Gastrocnemius medialis (tissue), 4 donors: ENCODE data around the gene OR2T29. TPM values are rescaled to one million over a fixed set of nuclear protein-coding genes. Genes with fewer than 3 reads are reported as not detected.
"Not testable (repeated sequence)": the region's sequence is repeated elsewhere in the genome, so short reads cannot be mapped to it uniquely, and the experiment has no call there.

ENCODE experiments used
- ATAC-seq, 2 donors: fragments of 150-250 bp; one replicate each; pipeline ENCODE4 v1.9.1; 2016
- DNase-seq, 2 donors: peaks; one replicate each; pipeline ENCODE4 v3.0.0-alpha.2; 2019
- H3K27ac ChIP-seq, 4 donors: fragments of 200-600 bp; sonication (generic); 1 replicate in 1 of 4; 2 replicates in 3 of 4; pipeline ENCODE4 v1.5.1; 2016 to 2018; ENCODE audit warnings: mild to moderate bottlenecking in 2 of 4, moderate library complexity in 1 of 4
- H3K27me3 ChIP-seq, 3 donors: fragments of 200-600 bp; sonication (generic) in 2 of 3; 1 replicate in 1 of 3; 2 replicates in 2 of 3; pipeline versions ENCODE4 v1.5.1 to v1.6.0; 2016 to 2019; ENCODE audit warnings: mild to moderate bottlenecking in 1 of 3, moderate library complexity in 1 of 3
- H3K36me3 ChIP-seq, 2 donors: fragments of 200-600 bp; sonication (generic) in 1 of 2; one replicate each; pipeline ENCODE4 v1.5.1; 2017 to 2018
- H3K4me1 ChIP-seq, 2 donors: fragments of 200-600 bp; sonication (generic) in 1 of 2; one replicate each; pipeline ENCODE4 v1.5.1; 2016 to 2017; ENCODE audit warnings: mild to moderate bottlenecking in 2 of 2
- H3K4me3 ChIP-seq, 4 donors: fragments of 200-600 bp; sonication (generic) in 3 of 4; 1 replicate in 1 of 4; 2 replicates in 3 of 4; pipeline ENCODE4 v1.5.1; 2016 to 2019; ENCODE audit warnings: mild to moderate bottlenecking in 2 of 4
- H3K9me3 ChIP-seq, 3 donors: fragments of 200-600 bp; sonication (generic) in 2 of 3; 1 replicate in 1 of 3; 2 replicates in 2 of 3; pipeline ENCODE4 v1.5.1; 2016 to 2019
- CTCF ChIP-seq, 5 experiments: fragments of 450-650 bp in 3 of 5; fragments of 200-600 bp in 2 of 5; sonication (generic) in 2 of 5; IDR thresholded peaks in 4 of 5; conservative IDR thresholded peaks in 1 of 5; 1 replicate in 4 of 5; 2 replicates in 1 of 5; pipeline ENCODE4 v1.5.1; 2016 to 2019; ENCODE audit warnings: antibody characterized with exemption in 5 of 5, mild to moderate bottlenecking in 3 of 5, moderate library complexity in 3 of 5
- POLR2A ChIP-seq, 2 donors: fragments of 450-650 bp; IDR thresholded peaks; one replicate each; pipeline ENCODE4 v1.6.1; 2017; ENCODE audit warnings: antibody characterized with exemption in 2 of 2, mild to moderate bottlenecking in 2 of 2, moderate library complexity in 2 of 2
- in situ Hi-C, 4 donors: fragments of 200-750 bp; cut with MboI; loops; one replicate each; pipeline versions ENCODE4 v1.15.0 to v1.8.0; 2017; ENCODE audit warnings: low sequenced_read_pairs in 4 of 4
- intact Hi-C: fragments of 100-400 bp; cut with DNase I; formaldehyde crosslinking; loops from one replicate; pipeline ENCODE4 v1.15.1; 2023; ENCODE audit warnings: low total_unique reads
- total RNA-seq, 4 donors: library from RNA; depleted of rRNA; stranded (reverse); fragments of >200 nt; gene quantifications; one replicate each; pipeline versions ENCODE4 v1.1.0 to v1.2.3, GENCODE V29; 2016

OR2T29 gene
- total RNA-seq, 4 donors from 2014 or later: not detected

GRCh38 chr1:248547383-248547782, 15.2 kb downstream of the OR2T29 start:
- in situ Hi-C loops, DNase-seq, H3K36me3 ChIP-seq, intact Hi-C loops, ATAC-seq, H3K4me1 ChIP-seq, H3K9me3 ChIP-seq, H3K27me3 ChIP-seq, H3K27ac ChIP-seq, H3K4me3 ChIP-seq: not testable (repeated sequence)

DNA sequence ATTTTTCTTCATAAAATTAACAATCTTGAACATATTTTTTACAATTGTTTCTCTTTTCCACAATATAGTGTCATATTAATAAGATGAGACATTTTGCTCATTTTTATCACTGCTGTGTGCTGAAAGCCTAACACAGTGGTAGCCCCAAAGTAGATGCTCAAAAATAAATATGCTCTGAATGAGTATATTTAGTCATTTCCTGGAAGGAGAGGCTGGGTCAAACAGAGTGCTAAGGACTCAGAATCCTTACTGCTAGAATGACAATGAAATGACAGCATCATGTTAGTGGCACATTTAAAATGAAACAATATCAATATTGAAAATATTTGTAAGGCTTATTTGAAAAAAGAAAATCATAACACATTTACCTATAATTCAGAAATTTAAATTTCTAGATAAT, 25.1 kb downstream of the OR2T29 start:
- intact Hi-C loops, H3K4me1 ChIP-seq, H3K27me3 ChIP-seq, ATAC-seq, H3K36me3 ChIP-seq, DNase-seq, in situ Hi-C loops, H3K9me3 ChIP-seq, H3K4me3 ChIP-seq, H3K27ac ChIP-seq: not testable (repeated sequence)

GRCh38 chr1:248521856-248522255, 40.7 kb downstream of the OR2T29 start:
- intact Hi-C loops: no loop called here
- in situ Hi-C loops: no loop called here
- Histone ChIP-seq H3K27ac (no peak overlapping the region), H3K9me3 (no peaks in the 10 kb centered on the region), H3K4me1 (no peaks in the 10 kb centered on the region), H3K27me3 (no peaks in the 10 kb centered on the region), H3K4me3 (no peak overlapping the region), H3K36me3 (no peaks in the 10 kb centered on the region)
- TF ChIP-seq CTCF (IDR thresholded peaks at IDR 0.05 in 4 of 5, conservative IDR thresholded peaks at IDR 0.05 in 1 of 5): no peak
- no peak for TF ChIP-seq POLR2A (IDR thresholded peaks at IDR 0.05)
- no peak for DNase-seq
- ATAC-seq: no peak

DNA sequence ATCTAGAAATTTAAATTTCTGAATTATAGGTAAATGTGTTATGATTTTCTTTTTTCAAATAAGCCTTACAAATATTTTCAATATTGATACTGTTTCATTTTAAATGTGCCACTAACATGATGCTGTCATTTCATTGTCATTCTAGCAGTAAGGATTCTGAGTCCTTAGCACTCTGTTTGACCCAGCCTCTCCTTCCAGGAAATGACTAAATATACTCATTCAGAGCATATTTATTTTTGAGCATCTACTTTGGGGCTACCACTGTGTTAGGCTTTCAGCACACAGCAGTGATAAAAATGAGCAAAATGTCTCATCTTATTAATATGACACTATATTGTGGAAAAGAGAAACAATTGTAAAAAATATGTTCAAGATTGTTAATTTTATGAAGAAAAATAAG, 52.4 kb downstream of the OR2T29 start:
- H3K9me3 ChIP-seq, H3K36me3 ChIP-seq, H3K4me3 ChIP-seq, ATAC-seq, in situ Hi-C loops, intact Hi-C loops, H3K4me1 ChIP-seq, H3K27ac ChIP-seq, DNase-seq, H3K27me3 ChIP-seq: not testable (repeated sequence)

DNA sequence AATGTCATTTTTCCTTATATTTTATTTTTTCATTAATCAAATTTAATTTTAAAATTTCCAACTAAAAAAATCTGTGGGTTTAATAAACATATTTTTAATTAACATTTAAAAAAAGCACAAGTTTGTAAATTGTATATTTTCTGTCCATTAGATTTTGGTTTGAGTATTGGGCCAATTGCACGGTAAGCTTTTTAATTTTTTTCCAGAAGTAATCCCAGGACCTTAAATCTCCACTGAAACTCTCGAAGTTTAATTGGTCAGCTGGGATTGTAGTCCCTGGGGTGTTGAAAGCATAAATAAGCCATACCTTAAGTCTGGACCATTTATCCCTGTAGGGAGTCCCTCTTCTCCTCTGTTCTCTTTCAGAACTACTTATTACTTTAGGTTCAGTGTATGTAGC, 54.8 kb downstream of the OR2T29 start, which contains the start of gene OR2G6:
OR2G6 (plus strand) TSS at position 301 of the 400 bp plus-strand sequence. CDS start 13,574 bp downstream, outside the sequence.
- H3K27ac ChIP-seq, ATAC-seq, H3K4me1 ChIP-seq, H3K36me3 ChIP-seq, DNase-seq, H3K9me3 ChIP-seq, H3K4me3 ChIP-seq, intact Hi-C loops, H3K27me3 ChIP-seq, in situ Hi-C loops: not testable (repeated sequence)

Other genes starting within 250 kb of the OR2T29 start
- not detected for gene OR2M7, start 238.2 kb downstream of the OR2T29 start, total RNA-seq
- gene OR14C36, start 214.0 kb downstream of the OR2T29 start, total RNA-seq: not detected
- gene OR2T4, start 201.1 kb downstream of the OR2T29 start, total RNA-seq: not detected
- not detected for gene OR2T6, start 187.0 kb downstream of the OR2T29 start, total RNA-seq
- not detected for gene OR2T1, start 159.7 kb downstream of the OR2T29 start, total RNA-seq
- not detected for gene OR2T2, start 117.1 kb downstream of the OR2T29 start, total RNA-seq
- not detected for gene OR2T3, start 89.4 kb downstream of the OR2T29 start, total RNA-seq
- not detected for gene OR2T5, start 74.2 kb downstream of the OR2T29 start, total RNA-seq
- not detected for gene OR2G6, start 54.7 kb downstream of the OR2T29 start, total RNA-seq
- not detected for gene OR2T34, start 12.0 kb upstream of the OR2T29 start, total RNA-seq
- not detected for gene OR2T10, start 34.9 kb upstream of the OR2T29 start, total RNA-seq
- not detected for gene OR2T11, start 72.3 kb upstream of the OR2T29 start, total RNA-seq
- gene OR2T35, start 82.5 kb upstream of the OR2T29 start, total RNA-seq: not detected
- not detected for gene OR2T27, start 92.8 kb upstream of the OR2T29 start, total RNA-seq
- not detected for gene OR14I1, start 140.0 kb upstream of the OR2T29 start, total RNA-seq
- gene LYPD8, start 193.0 kb upstream of the OR2T29 start, total RNA-seq: 1 to 10 TPM in 1 of 4 donors, not detected in 3; 1.7 TPM